NCI-H1930 (cell line): Measurements from ENCODE around the gene MSANTD7.
"Not testable (repeated sequence)": the region's sequence is repeated elsewhere in the genome, so short reads cannot be mapped to it uniquely, and the experiment has no call there.

Experiments used
- DNase-seq, 2 experiments: peaks; one replicate each; lab custom pipeline; 2025; lab: John Stamatoyannopoulos, UW

MSANTD7 gene

GRCh38 chr10:14837003-14837756, 926 bp upstream of the MSANTD7 start:
- DNase-seq, result no peak

GRCh38 chr10:14838582-14839304, 637 bp downstream of the MSANTD7 start:
- no peak for DNase-seq

DNA sequence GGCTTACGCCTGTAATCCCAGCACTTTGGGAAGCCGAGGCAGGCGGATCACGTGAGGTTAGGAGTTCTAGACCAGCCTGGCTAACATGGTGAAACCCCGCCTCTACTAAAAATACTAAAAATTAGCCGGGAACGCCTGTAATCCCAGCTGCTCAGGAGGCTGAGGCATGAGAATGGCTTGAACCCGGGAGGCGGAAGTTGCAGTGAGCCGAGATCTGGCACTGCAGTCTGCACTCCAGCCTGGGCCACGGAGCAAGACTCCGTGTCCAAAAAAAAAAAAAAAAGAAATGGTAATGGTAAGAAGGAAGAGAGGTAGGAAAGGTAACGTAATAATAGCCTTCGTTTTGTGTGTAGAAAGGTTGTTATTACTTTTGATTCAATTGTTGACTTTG, 1.2 kb downstream of the MSANTD7 start:
- DNase-seq, result no peak

- no peak for DNase-seq
These were observed 2.1 kb downstream of the MSANTD7 start for GRCh38 chr10:14840178-14840577.

DNA sequence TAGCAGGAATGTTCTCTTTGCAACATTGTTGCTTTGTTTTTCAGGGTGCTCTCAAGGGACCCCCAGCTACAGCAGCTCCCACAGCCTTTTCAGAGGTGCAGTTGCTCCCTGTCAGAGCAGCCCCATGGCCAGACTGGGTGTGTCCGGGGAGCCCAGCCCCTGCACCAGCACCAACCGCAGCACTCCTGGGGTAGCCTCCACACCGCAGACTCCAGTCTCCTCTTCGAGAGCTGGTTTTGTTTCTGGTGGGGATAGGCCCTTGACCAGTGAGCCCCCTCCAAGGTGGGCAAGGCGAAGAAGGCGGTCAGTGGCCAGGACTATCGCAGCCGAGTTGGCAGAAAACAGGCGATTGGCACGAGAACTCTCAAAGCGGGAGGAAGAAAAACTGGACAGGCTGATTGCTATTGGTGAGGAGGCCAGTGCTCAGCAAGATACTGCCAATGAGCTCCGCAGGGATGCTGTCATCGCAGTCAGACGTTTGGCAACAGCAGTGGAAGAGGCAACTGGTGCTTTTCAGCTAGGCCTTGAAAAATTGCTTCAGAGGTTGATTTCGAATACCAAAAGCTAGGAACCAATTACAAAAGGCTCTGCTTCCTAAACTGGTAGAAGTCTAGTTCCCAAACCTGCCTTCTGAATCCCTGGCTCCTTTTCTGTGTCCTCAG, 5.4 kb downstream of the MSANTD7 start:
- no peak for DNase-seq

GRCh38 chr10:14844948-14845347, 6.8 kb downstream of the MSANTD7 start:
- DNase-seq, result no peak

- no peak for DNase-seq
These were observed 14.1 kb downstream of the MSANTD7 start for GRCh38 chr10:14852236-14852635.

- DNase-seq, result no peak
These were observed 17.3 kb downstream of the MSANTD7 start for GRCh38 chr10:14855453-14855852.

DNA sequence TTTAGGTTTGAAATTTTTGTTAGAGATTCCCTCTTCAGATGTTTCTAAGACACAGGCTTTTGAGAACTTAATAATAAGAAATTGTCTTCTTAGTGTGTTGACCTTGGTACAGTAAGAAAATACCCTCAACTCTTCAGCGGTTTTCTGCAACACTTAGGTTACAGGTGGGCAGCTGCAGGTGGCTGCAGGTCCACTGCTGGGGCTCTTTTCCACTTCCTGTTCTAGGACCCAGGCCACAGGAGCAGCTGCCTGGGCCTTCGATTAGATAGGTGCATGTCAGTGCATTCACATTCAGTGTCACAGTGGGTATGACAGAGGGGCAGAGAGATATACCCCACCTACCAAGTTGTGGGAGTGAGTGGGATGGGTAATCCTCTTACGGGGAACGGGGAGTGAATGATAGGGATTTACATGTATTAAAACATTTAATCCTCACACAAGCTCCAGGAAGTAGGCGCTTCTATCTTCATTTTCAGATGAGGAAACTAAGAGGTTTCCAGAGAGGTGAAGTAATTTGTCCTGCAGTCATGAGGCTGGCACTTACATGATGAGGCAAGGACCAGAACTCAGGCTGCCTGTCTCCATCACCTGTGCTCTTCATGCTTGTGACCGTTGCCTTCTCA, 20.3 kb downstream of the MSANTD7 start:
- no peak for DNase-seq

DNA sequence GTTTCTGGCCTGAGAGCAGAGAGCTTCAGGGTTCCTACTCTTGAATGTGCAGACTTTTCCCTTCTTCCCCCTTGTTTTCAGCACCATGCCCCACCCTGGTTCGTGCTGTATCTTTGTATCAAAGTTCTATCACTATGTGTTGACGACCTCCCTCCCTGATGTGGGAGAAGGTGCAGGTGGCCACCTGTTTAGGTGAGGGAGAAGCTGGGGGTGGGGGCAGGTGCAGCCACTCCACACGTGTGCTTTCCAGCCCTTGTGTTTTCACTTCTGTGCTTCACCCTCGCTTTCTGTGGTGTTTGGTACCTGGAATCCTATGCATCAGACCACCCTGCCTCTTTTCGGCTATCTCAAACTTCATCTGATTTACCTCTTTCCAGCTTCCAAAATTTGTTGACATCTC, 20.9 kb downstream of the MSANTD7 start:
- no peak for DNase-seq

DNA sequence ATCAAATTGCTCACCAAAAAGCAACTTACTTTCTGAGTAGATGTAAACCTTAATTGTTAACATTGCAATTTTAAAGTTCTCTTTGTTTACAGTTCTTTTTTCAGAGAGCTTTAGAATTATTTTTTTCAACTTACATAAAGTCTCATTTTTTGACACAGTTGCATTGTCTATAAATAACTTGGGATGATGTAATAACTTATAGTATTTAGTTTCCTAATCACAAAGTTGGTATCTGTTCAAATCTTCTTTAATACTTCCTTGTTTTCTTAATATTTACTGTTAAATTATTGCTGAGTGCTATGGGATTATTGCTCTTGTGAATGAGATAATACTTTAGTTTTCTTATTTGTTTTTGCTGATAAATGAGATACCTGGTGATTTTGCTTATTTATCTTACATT, 21.7 kb downstream of the MSANTD7 start:
- DNase-seq, result no peak

DNA sequence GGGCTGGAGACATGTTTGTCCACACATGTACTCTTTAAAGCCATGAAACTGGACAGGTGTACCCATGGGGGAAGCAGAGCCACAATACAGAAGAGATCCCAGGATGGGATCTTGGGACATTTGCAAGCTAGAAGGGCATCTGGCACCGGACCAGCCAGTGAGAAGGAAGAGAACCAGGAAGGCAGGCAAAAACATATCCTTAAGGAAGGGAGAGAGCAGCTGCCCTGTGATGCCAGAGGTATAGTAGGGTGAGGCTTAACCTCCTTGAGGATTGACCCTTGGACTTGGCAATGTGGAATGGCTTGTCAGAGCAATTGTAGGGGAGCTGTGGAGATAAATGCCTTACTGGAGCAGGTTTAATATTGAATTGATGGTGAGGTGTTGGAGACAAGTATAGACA, 22.7 kb downstream of the MSANTD7 start:
- DNase-seq, result no peak

GRCh38 chr10:14864466-14864865, 26.4 kb downstream of the MSANTD7 start:
- DNase-seq, result not testable (repeated sequence)

DNA sequence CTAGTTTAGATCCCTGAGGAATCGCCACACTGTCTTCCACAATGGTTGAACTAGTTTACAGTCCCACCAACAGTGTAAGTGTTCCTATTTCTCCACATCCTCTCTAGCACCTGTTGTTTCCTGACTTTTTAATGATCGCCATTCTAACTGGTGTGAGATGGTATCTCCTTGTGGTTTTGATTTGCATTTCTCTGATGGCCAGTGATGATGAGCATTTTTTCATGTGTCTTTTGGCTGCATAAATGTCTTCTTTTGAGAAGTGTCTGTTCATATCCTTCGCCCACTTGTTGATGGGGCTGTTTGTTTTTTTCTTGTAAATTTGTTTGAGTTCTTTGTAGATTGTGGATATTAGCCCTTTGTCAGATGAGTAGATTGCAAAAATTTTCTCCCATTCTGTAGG, 26.8 kb downstream of the MSANTD7 start:
- not testable (repeated sequence) for DNase-seq

DNA sequence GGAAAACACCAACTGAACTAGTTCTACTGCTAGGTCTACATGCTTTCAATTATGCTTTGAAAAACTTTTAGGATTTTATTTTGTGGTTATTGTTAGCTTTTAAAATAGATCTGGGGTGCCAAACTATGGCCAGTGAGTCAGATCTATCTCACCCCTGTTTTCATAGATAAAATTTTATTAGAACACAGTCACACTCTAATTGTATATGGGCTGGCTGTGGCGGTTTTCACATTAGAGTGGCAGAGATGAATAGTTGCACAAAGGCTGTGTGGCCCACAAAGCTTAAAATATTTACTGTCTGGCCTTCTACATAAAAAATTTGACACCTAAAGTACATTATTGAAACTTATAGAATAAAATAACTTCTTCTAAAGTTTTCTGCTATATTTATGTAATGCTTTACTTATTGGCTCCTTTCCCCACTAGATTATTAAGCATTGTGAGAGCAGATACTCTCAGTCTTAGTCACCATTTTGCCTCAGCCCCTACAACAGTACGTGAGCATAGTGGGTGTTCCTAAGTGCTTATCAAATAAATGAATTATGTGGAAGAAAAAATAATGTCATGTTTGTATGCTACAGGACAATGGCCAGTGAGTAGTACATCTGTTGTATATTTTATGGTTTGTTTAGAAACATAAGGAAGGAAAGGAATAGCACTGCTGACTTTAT, 35.1 kb downstream of the MSANTD7 start:
- DNase-seq, result no peak

DNA sequence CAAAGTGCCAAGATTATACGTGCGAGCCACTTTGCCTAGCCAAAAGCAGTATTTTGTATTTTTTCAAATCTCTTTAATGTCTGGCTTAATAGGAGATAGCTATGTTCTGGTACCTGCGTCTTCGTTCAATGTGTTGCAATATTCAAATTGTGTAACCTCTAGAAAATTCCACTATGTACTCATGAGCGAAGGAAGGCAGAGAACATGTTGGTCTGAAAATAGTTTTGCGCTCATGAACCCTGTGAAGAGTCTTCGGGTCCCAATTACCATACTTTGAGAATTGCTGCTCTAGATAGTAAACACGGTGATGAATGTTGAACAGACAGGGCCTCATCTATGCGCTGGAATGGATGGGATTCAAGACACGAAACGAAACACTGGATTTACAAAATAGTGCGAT, 37.8 kb downstream of the MSANTD7 start:
- DNase-seq, result no peak

DNA sequence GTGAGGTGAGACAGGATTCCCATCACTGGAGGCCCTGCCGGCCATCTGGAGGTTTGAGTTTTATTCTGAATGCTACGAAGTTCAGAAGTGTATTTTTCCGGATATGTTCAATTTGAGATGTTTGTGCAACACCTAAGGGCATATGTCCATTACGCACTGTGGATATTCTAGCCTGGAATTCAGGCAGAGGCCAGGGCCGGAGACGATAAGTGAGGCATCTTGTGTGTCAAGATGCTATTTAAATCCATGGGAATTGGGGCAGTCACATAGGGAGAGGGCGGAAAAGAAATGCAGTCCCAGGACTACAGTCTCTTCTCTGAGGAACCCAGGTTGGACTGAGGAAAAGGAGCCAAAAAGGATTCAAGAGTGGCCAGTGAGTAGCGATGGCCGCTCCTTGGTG, 38.7 kb downstream of the MSANTD7 start:
- no peak for DNase-seq

DNA sequence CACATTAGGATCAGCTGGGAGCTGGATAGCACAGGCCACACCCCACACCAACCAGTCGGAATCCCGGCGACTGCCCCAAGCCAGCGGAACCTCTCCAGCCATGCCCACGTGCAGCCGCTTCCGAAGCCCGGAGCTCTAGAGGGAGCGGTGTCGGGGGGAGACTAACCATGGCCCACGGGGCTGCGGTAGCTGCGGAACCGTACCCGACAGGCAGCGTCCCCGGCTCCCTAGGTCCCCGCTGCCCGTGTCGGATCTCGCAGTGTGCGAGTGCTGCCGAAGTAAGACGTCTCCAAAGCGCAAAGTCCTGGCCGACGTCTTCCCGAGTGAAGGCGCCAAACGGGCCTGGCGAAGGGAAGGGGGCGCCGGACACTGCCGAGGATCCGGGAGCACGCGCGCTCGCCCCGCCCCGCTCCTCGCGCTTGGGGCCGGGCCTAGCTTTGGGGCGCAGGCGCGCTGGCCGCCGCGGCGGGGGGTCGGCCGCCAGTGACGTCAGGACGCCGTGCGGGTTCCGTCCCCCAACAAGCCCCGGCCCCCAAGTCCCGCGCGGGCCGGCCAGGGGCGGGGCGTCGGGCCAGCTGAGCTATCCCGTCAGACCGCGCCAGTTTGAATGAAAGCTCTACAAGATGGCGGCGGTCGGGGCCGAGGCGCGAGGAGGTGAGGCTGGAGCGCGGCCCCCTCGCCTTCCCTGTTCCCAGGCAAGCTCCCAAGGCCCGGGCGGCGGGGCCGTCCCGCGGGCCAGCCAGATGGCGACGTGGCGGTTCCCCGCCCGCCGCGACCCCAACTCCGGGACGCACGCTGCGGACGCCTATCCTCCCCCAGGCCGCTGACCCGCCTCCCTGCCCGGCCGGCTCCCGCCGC, 40.4 kb downstream of the MSANTD7 start, which contains the start of gene SUV39H2:
TSS of gene SUV39H2 (plus strand) at position 601 of the 858 bp plus-strand sequence. CDS start at position 624, 23 bp downstream.
- peak; percentile 57 to 76 for DNase-seq

DNA sequence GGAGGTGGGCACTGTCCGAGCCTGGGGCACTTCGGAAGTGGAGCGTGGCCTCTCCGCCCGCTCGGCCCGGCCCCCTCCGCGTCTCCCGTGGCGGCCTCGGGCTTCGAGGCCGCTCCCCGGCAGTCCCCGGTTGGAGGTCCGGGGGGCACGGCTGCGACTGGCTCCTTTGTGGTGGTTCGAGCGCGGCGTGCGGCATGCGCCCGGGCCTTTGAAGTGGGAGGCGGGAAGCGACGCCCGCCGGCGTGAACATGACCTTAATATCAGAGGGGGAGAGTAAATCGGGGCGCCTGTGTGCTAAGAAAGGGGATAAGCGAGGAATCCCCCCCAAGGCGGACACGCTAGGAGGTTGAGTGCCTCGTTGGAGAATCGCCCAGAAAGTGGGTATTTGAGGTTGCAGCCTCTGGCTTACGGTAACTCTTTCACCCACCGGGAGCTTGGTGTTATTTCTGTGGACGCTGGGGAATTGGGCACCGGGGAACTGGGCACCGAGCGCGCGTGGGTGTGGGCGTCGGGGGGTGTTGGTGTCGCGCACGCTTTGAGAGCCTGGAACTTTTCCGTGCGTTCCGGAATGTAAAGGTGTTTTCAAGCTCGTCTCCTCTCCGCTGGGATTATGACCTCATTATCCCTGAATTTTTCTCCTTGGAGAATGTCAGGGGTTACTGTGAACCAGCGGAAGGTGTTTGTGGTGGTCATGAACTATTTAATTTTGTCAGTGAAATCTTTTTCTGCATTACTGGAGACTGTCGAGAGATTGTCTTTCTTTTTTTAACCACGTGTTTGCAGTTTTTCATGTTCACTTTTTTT, 41.2 kb downstream of the MSANTD7 start:
- DNase-seq, result no peak

DNA sequence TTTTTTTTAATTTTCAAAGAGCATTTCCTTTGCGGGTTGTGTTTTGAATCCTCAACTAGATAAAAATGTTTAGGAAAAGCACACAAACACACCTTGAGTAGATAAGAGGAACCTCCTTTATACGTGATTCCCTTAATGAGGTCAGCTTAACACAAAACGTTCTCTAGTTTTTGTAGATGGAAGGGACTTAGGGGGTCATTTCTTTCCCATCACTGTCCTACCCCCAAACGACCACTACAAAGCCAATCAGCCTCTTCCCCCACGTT, 41.8 kb downstream of the MSANTD7 start:
- DNase-seq, result no peak
